HG03039 (cell line): ENCODE measurements around the gene RNF175.
"Not testable (repeated sequence)": the region's sequence is repeated elsewhere in the genome, so short reads cannot be mapped to it uniquely, and the experiment has no call there.

Source experiments
- ATAC-seq: cut with Tn5 transposase; IDR thresholded peaks from one replicate; pipeline ENCODE4 v1.9.1; 2021; ENCODE audit warnings: mild to moderate bottlenecking, moderate library complexity; ENCODE audit not compliant: unreplicated experiment

RNF175 gene

GRCh38 chr4:153684971-153685371 lies 74.9 kb downstream of the RNF175 start:
- no peak for ATAC-seq

GRCh38 chr4:153684182-153684970 lies 75.4 kb downstream of the RNF175 start, which contains the start of gene TLR2:
TSS of gene TLR2 (plus strand) at chr4:153684280. CDS start at chr4:153702908, 18,628 bp downstream.
- ATAC-seq, result peak; percentile 80

DNA sequence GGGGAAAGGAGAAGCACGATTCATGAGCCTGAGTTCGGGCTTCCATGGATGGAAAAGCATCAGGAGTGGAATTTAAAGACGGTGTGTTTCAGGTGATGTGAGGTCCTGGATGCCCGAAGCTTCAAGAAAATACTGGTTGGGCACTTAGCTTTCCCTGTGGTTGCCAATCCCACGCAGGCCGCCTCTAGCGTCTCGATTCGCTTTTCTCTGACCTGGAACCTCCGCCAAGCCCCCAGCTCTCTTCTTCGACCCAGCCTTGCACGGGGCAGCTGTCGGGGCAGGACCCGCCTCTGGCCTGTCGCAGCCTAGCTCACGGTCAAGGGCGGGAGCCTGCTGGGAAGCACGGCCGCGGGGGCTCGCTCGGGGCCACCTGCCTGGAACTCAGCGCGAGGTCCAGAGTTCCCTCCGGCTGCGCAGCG lies 76.1 kb downstream of the RNF175 start:
- ATAC-seq, result no peak

DNA sequence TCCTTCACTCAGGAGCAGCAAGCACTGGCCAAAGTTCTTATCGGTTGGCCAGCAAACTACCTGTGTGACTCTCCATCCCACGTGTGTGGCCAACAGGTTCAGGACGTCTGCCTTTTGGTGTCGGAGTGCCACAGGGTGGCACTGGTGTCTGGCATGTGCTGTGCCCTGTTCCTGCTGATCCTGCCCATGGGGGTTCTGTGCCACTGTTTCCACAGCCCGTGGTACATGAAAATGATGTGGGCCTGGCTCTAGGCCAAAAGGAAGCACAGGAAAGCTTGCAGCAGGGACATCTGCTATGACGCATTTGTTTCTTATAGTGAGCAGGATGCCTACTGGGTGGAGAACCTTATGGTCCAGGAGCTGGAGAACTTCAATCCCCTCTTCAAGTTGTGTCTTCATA lies 80.3 kb downstream of the RNF175 start:
- no peak for ATAC-seq

GRCh38 chr4:153676984-153677383 lies 82.8 kb downstream of the RNF175 start:
- no peak for ATAC-seq

DNA sequence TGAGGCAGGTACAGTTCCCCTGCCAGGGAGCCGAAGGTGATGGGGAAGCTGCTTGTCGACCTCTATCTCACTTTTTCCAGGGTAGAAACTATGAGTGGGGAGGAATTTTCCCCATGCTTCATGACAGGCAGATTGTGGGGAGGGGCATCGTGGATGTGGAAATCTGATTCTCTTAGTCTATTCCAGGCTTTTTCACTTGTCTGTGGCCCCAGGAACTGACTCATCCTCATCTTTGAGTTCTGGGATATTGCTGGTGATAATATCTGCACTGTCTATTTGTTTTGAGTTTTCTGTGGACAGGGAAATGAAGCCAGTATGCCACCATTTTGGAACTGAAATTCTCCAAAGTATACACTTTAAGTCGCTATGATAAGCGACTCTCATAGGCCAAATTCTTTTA lies 83.3 kb downstream of the RNF175 start:
- ATAC-seq, result no peak

DNA sequence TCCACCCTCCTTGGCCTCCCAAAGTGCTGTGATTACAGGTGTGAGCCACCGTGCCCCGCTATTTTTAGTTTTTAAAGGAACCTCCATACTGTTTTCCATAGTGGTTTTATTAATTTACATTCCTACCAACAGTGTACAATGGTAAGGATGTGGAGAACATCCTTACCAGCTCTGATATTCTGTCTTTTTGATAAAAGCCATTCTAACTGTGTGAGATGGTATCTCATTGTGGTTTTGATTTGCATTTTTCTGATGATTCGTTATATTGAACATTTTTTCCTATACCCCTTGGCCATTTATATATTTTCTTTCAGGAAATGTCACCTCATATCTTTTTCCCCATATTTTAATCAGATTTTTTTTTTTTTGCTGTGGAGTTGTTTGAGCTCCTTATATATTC lies 90.0 kb downstream of the RNF175 start:
- ATAC-seq, result no peak

DNA sequence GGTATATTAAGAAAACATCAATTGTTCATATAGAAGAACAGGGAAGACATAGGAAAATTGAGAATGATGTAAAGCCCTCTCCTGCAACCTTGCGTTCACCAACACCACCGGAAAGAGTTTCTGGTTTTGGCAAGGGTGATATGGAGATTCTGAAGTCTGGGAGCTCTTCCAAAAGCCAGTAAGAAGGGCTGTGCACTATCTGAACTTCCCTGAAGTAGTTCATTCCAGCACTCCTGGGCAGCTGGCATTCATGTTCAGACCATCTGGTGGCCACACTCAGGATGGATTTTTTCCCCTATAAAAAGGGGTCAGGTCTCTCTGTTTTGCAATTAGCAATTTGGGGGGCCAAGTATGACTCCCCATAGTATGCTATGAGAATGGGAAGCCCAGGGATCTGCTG lies 91.2 kb downstream of the RNF175 start:
- no peak for ATAC-seq

DNA sequence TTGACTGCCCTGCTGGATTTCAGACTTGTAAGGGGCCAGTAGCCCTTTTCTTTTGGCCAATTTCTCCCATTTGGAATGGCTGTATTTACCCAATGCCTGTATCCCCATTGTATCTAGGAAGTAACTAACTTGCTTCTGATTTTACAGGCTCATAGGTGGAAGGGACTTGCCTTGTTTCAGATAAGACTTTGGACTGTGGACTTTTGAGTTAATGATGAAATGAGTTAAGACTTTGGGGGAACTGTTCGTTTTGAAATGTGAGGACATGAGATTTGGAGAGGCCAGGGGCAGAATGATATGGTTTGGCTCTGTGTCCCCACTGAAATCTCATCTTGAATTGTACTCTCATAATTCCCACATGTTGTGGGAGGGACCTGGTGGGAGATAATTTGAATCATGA lies 93.3 kb downstream of the RNF175 start:
- ATAC-seq, result not testable (repeated sequence)

DNA sequence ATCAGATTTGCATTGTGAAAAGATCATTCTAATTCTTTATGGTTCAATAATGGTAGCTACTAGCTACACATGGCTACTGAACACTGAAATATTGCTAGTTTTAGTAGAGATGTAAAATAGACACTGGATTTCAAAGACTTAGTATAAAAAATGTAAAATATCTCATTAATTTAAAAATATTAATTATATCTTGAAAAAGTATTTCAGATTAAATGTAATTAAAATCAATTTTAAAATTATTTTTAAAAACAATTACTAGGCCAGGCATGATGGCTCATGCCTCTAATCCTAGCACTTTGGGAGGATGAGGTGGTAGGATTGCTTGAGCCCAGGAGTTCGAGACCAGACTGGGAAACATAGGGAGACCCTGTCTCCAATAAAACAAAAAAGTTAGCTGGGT lies 96.2 kb downstream of the RNF175 start:
- no peak for ATAC-seq

DNA sequence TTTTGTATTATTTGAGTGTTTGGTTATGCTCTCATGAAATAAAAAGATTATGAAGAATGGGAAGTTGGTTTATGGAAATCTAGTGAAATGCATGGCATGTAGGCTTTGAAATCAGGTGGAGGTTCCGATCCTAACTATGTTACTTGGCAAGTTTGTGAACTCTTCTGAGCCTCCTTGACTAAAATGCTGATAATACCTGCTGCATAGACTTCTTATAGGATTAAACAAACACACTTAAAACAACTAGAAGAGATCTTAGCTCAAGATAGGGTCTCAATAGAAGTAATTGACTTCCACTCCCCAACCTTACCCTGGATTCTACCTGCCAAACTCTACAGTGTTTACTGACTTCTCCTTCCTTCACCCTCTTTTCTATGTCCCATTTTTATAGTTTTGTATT lies 97.9 kb downstream of the RNF175 start:
- no peak for ATAC-seq

DNA sequence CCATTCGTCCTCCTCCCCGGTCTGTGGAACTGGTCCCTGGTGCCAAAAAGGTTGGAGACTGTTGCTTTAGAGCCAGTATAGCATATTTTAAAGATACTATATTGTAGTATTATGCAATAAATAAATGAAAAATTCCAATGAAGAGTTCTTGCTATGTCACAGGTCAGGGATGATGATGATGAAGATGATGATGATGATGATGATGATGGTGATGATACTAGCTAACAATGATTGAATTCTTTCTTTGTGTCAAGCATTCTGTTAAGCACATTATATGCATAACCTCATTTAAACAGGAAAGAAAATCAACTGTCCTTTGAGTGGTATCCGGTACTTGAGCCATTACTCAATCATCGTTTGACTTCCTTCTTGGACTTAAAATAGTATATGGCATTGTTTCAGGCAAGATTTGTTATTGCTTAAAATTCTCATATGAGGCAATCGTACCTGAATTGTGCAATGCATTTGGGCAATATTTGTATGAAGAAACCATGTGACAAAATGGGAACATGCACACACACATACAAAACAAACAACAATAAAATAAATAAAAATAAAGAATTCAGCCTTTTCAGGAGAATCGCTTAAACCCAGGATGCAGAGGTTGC lies 98.5 kb downstream of the RNF175 start:
- ATAC-seq, result no peak
